SH-SY5Y (cell line): Measurements from ENCODE around the gene PFDN2.

Experiments
- GATA2 ChIP-seq: IDR thresholded peaks from 2 replicates; pipeline ENCODE4 v1.6.1; 2011; ENCODE audit warnings: mild to moderate bottlenecking, low read depth, low read length
- GATA3 ChIP-seq: IDR thresholded peaks from 2 replicates; pipeline ENCODE4 v1.6.1; 2011; ENCODE audit warnings: low read depth, mild to moderate bottlenecking, low read length, moderate library complexity

The PFDN2 gene

GRCh38 chr1:161127649-161128048, 9.8 kb upstream of the PFDN2 start:
- no peak for TF ChIP-seq GATA3

GRCh38 chr1:161122967-161123366, 5.1 kb upstream of the PFDN2 start:
- TF ChIP-seq GATA2 (no peak), GATA3 (no peak)

- TF ChIP-seq GATA2 (no peak), GATA3 (no peak)
These were observed 4.0 kb upstream of the PFDN2 start for GRCh38 chr1:161121834-161122233.

GRCh38 chr1:161121042-161121650, 3.3 kb upstream of the PFDN2 start:
- no peak for TF ChIP-seq GATA3
- no peak for TF ChIP-seq GATA2

- TF ChIP-seq GATA3 (no peak), GATA2 (no peak)
These were observed 1.5 kb upstream of the PFDN2 start for GRCh38 chr1:161119092-161119903.

GRCh38 chr1:161115132-161115711, 2.6 kb downstream of the PFDN2 start:
- TF ChIP-seq GATA3 (no peak), GATA2 (no peak)

GRCh38 chr1:161114556-161114955, 3.3 kb downstream of the PFDN2 start:
- no peak for TF ChIP-seq GATA3
- no peak for TF ChIP-seq GATA2

GRCh38 chr1:161113915-161114314, 3.9 kb downstream of the PFDN2 start:
- TF ChIP-seq GATA2 (no peak), GATA3 (no peak)

GRCh38 chr1:161111527-161111926, 6.3 kb downstream of the PFDN2 start:
- no peak for TF ChIP-seq GATA2
- no peak for TF ChIP-seq GATA3

GRCh38 chr1:161111117-161111516, 6.7 kb downstream of the PFDN2 start:
- TF ChIP-seq GATA2 (no peak), GATA3 (no peak)

GRCh38 chr1:161106431-161106830, 11.4 kb downstream of the PFDN2 start:
- TF ChIP-seq GATA2 (no peak), GATA3 (no peak)

GRCh38 chr1:161100556-161100955, 17.3 kb downstream of the PFDN2 start:
- TF ChIP-seq GATA3, result no peak
- no peak for TF ChIP-seq GATA2

- TF ChIP-seq GATA3 (no peak), GATA2 (no peak)
These were observed 18.6 kb downstream of the PFDN2 start for GRCh38 chr1:161099090-161099802.

- no peak for TF ChIP-seq GATA3
- no peak for TF ChIP-seq GATA2
These were observed 19.4 kb downstream of the PFDN2 start, which contains the start of gene KLHDC9 for GRCh38 chr1:161098210-161099068. KLHDC9 (plus strand) TSS chr1:161098361; CDS start chr1:161098536, 175 bp downstream.
